ENCODE data around the gene QSOX2. TPM values are rescaled to one million over a fixed set of nuclear protein-coding genes. Genes with fewer than 3 reads are reported as not detected.

Gene QSOX2
- total RNA-seq, 1 donor from 2014 or later: 15.5 TPM

- peaks cover 22% of the 10 kb centered on the region for H3K27me3 Mint-ChIP-seq (ENCODE audit: unreplicated experiment)
- H3K27ac Mint-ChIP-seq (ENCODE audit: unreplicated experiment): no peak overlapping the region
- H3K9me3 Mint-ChIP-seq (ENCODE audit: unreplicated experiment): no peaks in the 10 kb centered on the region
- no peaks in the 10 kb centered on the region for H3K4me1 Mint-ChIP-seq (ENCODE audit: unreplicated experiment)
- H3K4me3 Mint-ChIP-seq (ENCODE audit: unreplicated experiment): no peak overlapping the region
- H3K36me3 Mint-ChIP-seq (ENCODE audit: unreplicated experiment): no peaks in the 10 kb centered on the region
- no peak for DNase-seq (ENCODE audit: extremely low spot score, unreplicated experiment)
- TF ChIP-seq CTCF (IDR thresholded peaks at IDR 0.05): no peak
These were observed 43.8 kb downstream of the QSOX2 start for GRCh38 chr9:136201609-136202453.

- H3K4me3 Mint-ChIP-seq (ENCODE audit: unreplicated experiment): no peak overlapping the region
- peaks cover 28% of the 10 kb centered on the region for H3K27me3 Mint-ChIP-seq (ENCODE audit: unreplicated experiment)
These were observed 44.4 kb downstream of the QSOX2 start for GRCh38 chr9:136201174-136201573.

GRCh38 chr9:136200424-136200823 lies 45.2 kb downstream of the QSOX2 start:
- Mint-ChIP-seq H3K27me3 (ENCODE audit: unreplicated experiment) (peaks cover 33% of the 10 kb centered on the region), H3K4me1 (ENCODE audit: unreplicated experiment) (no peaks in the 10 kb centered on the region), H3K36me3 (ENCODE audit: unreplicated experiment) (no peaks in the 10 kb centered on the region), H3K9me3 (ENCODE audit: unreplicated experiment) (no peaks in the 10 kb centered on the region), H3K27ac (ENCODE audit: unreplicated experiment) (no peak overlapping the region), H3K4me3 (ENCODE audit: unreplicated experiment) (no peak overlapping the region)
- DNase-seq (ENCODE audit: extremely low spot score, unreplicated experiment): no peak
- no peak for TF ChIP-seq CTCF (IDR thresholded peaks at IDR 0.05)

More at GRCh38 chr9:136201174-136201573, 44.4 kb downstream of the QSOX2 start:
- no peak for TF ChIP-seq CTCF (IDR thresholded peaks at IDR 0.05)
- no peaks in the 10 kb centered on the region for H3K4me1 Mint-ChIP-seq (ENCODE audit: unreplicated experiment)
- no peak overlapping the region for H3K27ac Mint-ChIP-seq (ENCODE audit: unreplicated experiment)
- H3K9me3 Mint-ChIP-seq (ENCODE audit: unreplicated experiment): no peaks in the 10 kb centered on the region
- DNase-seq (ENCODE audit: extremely low spot score, unreplicated experiment): no peak
- no peaks in the 10 kb centered on the region for H3K36me3 Mint-ChIP-seq (ENCODE audit: unreplicated experiment)

GRCh38 chr9:136199391-136200288 lies 46.0 kb downstream of the QSOX2 start:
- Mint-ChIP-seq H3K27me3 (ENCODE audit: unreplicated experiment) (peaks cover 39% of the 10 kb centered on the region), H3K27ac (ENCODE audit: unreplicated experiment) (no peak overlapping the region), H3K4me3 (ENCODE audit: unreplicated experiment) (no peak overlapping the region), H3K9me3 (ENCODE audit: unreplicated experiment) (no peaks in the 10 kb centered on the region), H3K4me1 (ENCODE audit: unreplicated experiment) (no peaks in the 10 kb centered on the region), H3K36me3 (ENCODE audit: unreplicated experiment) (no peaks in the 10 kb centered on the region)
- no peak for TF ChIP-seq CTCF (IDR thresholded peaks at IDR 0.05)
- no peak for DNase-seq (ENCODE audit: extremely low spot score, unreplicated experiment)

GRCh38 chr9:136198605-136199083 lies 47.0 kb downstream of the QSOX2 start:
- no peak for DNase-seq (ENCODE audit: extremely low spot score, unreplicated experiment)

More at GRCh38 chr9:136198605-136199083, 47.0 kb downstream of the QSOX2 start:
- H3K27ac Mint-ChIP-seq (ENCODE audit: unreplicated experiment): no peak overlapping the region
- no peaks in the 10 kb centered on the region for H3K9me3 Mint-ChIP-seq (ENCODE audit: unreplicated experiment)
- H3K27me3 Mint-ChIP-seq (ENCODE audit: unreplicated experiment): peaks cover 39% of the 10 kb centered on the region
- no peaks in the 10 kb centered on the region for H3K4me1 Mint-ChIP-seq (ENCODE audit: unreplicated experiment)
- H3K4me3 Mint-ChIP-seq (ENCODE audit: unreplicated experiment): no peak overlapping the region
- no peaks in the 10 kb centered on the region for H3K36me3 Mint-ChIP-seq (ENCODE audit: unreplicated experiment)
- TF ChIP-seq CTCF (IDR thresholded peaks at IDR 0.05): no peak

All from osteocyte (in vitro differentiated cells).